ENCODE results near the gene PCDHGA9.
A peak's percentile ranks its signal among the peaks of the same experiment; 100 is the strongest.
"Not testable (repeated sequence)": the region's sequence is repeated elsewhere in the genome, so short reads cannot be mapped to it uniquely, and the experiment has no call there.

PCDHGA9 gene

DNA sequence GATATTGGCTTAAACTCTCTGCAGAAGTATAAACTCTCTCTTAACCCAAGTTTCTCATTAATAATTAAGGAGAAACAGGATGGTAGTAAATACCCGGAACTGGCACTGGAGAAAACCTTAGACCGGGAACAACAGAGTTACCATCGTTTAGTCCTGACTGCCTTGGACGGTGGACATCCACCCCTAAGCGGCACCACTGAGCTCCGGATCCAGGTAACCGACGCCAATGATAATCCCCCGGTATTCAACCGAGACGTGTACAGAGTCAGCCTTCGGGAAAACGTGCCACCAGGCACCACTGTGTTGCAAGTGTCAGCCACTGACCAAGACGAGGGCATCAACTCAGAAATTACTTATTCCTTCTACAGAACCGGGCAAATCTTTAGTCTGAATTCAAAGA is 4.0 kb upstream of the PCDHGA9 start:
- no peak for TF ChIP-seq CTCF (IDR thresholded peaks at IDR 0.05; ENCODE audit: insufficient read depth, low read length, poor library complexity, severe bottlenecking)
- Histone ChIP-seq H3K36me3 (ENCODE audit: control insufficient read depth, insufficient read depth, low read length) (no peaks in the 10 kb centered on the region), H3K27me3 (replicated peaks; ENCODE audit: control insufficient read depth, insufficient read depth, low read length) (no peaks in the 10 kb centered on the region), H3K4me3 (replicated peaks; ENCODE audit: low read depth, low read length) (no peak overlapping the region)
- no peak for DNase-seq (ENCODE audit: extremely low read depth, insufficient read length)

DNA sequence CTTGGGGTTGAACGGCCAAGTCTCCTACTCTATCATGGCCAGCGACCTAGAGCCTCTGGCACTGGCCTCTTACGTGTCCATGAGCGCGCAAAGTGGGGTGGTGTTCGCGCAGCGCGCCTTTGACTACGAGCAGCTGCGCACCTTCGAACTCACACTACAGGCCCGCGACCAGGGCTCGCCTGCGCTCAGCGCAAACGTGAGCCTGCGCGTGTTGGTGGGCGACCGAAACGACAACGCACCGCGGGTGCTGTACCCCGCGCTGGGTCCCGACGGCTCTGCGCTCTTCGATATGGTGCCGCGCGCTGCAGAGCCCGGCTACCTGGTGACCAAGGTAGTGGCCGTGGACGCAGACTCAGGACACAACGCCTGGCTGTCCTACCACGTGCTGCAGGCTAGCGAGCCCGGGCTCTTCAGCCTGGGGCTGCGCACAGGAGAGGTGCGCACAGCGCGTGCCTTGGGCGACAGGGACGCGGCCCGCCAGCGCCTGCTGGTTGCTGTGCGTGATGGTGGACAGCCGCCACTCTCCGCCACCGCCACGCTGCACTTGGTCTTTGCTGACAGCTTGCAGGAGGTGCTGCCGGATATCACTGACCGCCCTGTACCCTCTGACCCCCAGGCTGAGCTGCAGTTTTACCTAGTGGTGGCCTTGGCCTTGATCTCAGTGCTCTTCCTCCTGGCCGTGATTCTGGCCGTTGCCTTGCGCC is 2.9 kb upstream of the PCDHGA9 start:
- no peak overlapping the region for H3K4me3 ChIP-seq (replicated peaks; ENCODE audit: low read depth, low read length)
- TF ChIP-seq CTCF (IDR thresholded peaks at IDR 0.05; ENCODE audit: insufficient read depth, low read length, poor library complexity, severe bottlenecking) = no peak
- no peak for DNase-seq (ENCODE audit: extremely low read depth, insufficient read length)
- H3K36me3 ChIP-seq (ENCODE audit: control insufficient read depth, insufficient read depth, low read length) = no peaks in the 10 kb centered on the region
- no peaks in the 10 kb centered on the region for H3K27me3 ChIP-seq (replicated peaks; ENCODE audit: control insufficient read depth, insufficient read depth, low read length)

- Histone ChIP-seq H3K4me3 (replicated peaks; ENCODE audit: low read depth, low read length) (no peak overlapping the region), H3K27me3 (replicated peaks; ENCODE audit: control insufficient read depth, insufficient read depth, low read length) (no peaks in the 10 kb centered on the region), H3K36me3 (ENCODE audit: control insufficient read depth, insufficient read depth, low read length) (no peaks in the 10 kb centered on the region)
- DNase-seq (ENCODE audit: extremely low read depth, insufficient read length) = no peak
- TF ChIP-seq CTCF (IDR thresholded peaks at IDR 0.05; ENCODE audit: insufficient read depth, low read length, poor library complexity, severe bottlenecking) = no peak
Observed at GRCh38 chr5:141403387-141403786, 809 bp downstream of the PCDHGA9 start.

GRCh38 chr5:141407790-141408505 is 5.4 kb downstream of the PCDHGA9 start, which contains the start of gene PCDHGB6:
Gene PCDHGB6 (plus strand): TSS chr5:141408021. CDS start chr5:141408203, 182 bp downstream.
- peak; percentile 32 for TF ChIP-seq CTCF (IDR thresholded peaks at IDR 0.05; ENCODE audit: insufficient read depth, low read length, poor library complexity, severe bottlenecking)
- H3K36me3 ChIP-seq (ENCODE audit: control insufficient read depth, insufficient read depth, low read length); H3K4me3 ChIP-seq (replicated peaks; ENCODE audit: low read depth, low read length); DNase-seq (ENCODE audit: extremely low read depth, insufficient read length); H3K27me3 ChIP-seq (replicated peaks; ENCODE audit: control insufficient read depth, insufficient read depth, low read length): not testable (repeated sequence)

GRCh38 chr5:141409598-141410306 is 7.2 kb downstream of the PCDHGA9 start:
- DNase-seq (ENCODE audit: extremely low read depth, insufficient read length) = no peak
- TF ChIP-seq CTCF (IDR thresholded peaks at IDR 0.05; ENCODE audit: insufficient read depth, low read length, poor library complexity, severe bottlenecking) = no peak

More at GRCh38 chr5:141409598-141410306, 7.2 kb downstream of the PCDHGA9 start:
- no peaks in the 10 kb centered on the region for H3K27me3 ChIP-seq (replicated peaks; ENCODE audit: control insufficient read depth, insufficient read depth, low read length)
- H3K36me3 ChIP-seq (ENCODE audit: control insufficient read depth, insufficient read depth, low read length) = no peaks in the 10 kb centered on the region
- H3K4me3 ChIP-seq (replicated peaks; ENCODE audit: low read depth, low read length) = no peak overlapping the region

All from GM06990 (cell line).